ENCODE results near the gene OR2V1. TPM values are rescaled to one million over a fixed set of nuclear protein-coding genes. Genes with fewer than 3 reads are reported as not detected.
"Not testable (repeated sequence)": the region's sequence is repeated elsewhere in the genome, so short reads cannot be mapped to it uniquely, and the experiment has no call there.

Gene OR2V1
- total and polyA plus RNA-seq, 8 donors = 0.06 TPM; not detected in 6

DNA sequence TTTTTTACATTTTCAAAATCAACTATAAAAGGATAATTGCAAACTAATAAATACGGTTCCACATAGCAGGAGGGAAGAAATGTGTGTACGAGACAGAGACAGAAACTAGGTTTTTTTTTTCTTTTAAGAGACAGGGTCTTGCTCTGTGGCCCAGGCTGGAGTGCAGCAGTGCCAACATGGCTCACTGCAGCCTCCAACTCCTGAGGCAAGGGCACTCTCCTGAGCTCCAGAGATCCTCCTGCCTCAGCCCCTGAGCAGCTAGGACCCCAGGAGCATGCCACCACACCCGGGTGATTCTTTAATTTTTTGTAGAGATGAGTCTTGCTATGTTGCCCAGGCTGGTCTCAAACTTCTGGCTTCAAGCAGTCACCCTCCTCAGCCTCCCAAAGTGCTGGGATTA is 2.1 kb upstream of the OR2V1 start:
- Histone ChIP-seq H3K4me1 (no peaks in the 10 kb centered on the region), H3K4me3 (no peak overlapping the region), H3K36me3 (no peaks in the 10 kb centered on the region), H3K9me3 (peaks cover 0 to 7% of the 10 kb centered on the region in 2 donors), H3K27me3 (peaks cover 0 to 56% of the 10 kb centered on the region in 2 donors), H3K27ac (no peak overlapping the region)
- intact Hi-C loops (cut with DNase I) = no loop called here
- DNase-seq (no peak), ATAC-seq (no peak)
- TF ChIP-seq, protein P1, sequence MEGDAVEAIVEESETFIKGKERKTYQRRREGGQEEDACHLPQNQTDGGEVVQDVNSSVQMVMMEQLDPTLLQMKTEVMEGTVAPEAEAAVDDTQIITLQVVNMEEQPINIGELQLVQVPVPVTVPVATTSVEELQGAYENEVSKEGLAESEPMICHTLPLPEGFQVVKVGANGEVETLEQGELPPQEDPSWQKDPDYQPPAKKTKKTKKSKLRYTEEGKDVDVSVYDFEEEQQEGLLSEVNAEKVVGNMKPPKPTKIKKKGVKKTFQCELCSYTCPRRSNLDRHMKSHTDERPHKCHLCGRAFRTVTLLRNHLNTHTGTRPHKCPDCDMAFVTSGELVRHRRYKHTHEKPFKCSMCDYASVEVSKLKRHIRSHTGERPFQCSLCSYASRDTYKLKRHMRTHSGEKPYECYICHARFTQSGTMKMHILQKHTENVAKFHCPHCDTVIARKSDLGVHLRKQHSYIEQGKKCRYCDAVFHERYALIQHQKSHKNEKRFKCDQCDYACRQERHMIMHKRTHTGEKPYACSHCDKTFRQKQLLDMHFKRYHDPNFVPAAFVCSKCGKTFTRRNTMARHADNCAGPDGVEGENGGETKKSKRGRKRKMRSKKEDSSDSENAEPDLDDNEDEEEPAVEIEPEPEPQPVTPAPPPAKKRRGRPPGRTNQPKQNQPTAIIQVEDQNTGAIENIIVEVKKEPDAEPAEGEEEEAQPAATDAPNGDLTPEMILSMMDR (IDR thresholded peaks at IDR 0.05) = no peak

GRCh38 chr5:181131514-181131913 is 545 bp upstream of the OR2V1 start:
- intact Hi-C loops (cut with DNase I) = no loop called here
- TF ChIP-seq, protein P1 (IDR thresholded peaks at IDR 0.05) = no peak
- Histone ChIP-seq H3K4me3 (no peak overlapping the region), H3K27ac (no peak overlapping the region), H3K27me3 (peaks cover 0 to 72% of the 10 kb centered on the region in 2 donors), H3K4me1 (no peaks in the 10 kb centered on the region), H3K9me3 (peaks cover 0 to 4% of the 10 kb centered on the region in 2 donors), H3K36me3 (no peaks in the 10 kb centered on the region)
- DNase-seq = no peak
- ATAC-seq = no peak

DNA sequence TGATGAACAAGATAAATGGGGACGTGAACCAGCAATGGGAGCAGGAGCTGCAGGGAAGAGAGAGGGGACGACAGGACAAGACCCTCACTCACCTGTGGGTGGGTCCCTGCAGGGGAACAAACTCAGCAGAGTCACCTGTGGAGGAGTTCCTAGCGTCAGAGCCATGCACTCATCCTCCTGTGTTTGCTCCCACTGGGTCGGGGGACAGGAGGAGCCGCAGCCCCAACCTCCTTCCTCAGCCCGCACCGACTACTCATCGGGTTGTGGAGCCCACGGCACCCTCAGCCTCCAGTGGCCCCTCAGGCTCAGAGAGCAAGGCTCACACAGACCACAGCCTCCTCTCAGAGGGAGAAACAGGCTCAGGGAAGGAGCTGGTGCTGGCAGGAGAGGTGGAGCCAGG is 888 bp downstream of the OR2V1 start:
- ATAC-seq; H3K9me3 ChIP-seq; DNase-seq; intact Hi-C loops (cut with DNase I); H3K4me1 ChIP-seq; H3K4me3 ChIP-seq; H3K27ac ChIP-seq; H3K36me3 ChIP-seq: not testable (repeated sequence)
- H3K27me3 ChIP-seq = peaks cover 0 to 72% of the 10 kb centered on the region in 2 donors

DNA sequence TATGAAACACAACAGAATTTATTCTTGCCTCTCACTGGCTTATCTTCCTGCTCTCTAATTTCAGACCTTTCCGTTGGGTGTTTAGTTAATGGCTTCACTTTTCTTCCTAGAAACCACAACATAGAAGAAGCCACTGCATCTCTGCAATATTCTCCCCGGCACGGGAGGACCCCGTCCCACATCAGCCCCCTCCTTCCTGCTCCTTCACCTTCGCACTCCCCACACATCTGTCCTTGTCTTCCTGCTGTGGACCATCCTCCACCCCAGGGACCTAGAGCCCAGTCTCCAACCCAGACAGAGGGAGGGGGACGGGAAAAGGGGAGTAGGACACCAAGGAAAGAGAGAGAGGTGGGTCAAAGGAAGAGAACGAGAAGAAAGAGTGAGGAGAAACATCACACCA is 1.4 kb downstream of the OR2V1 start:
- Histone ChIP-seq H3K4me3 (no peak overlapping the region), H3K36me3 (no peaks in the 10 kb centered on the region), H3K9me3 (no peaks in the 10 kb centered on the region), H3K27ac (no peak overlapping the region), H3K27me3 (peaks cover 0 to 72% of the 10 kb centered on the region in 2 donors), H3K4me1 (no peaks in the 10 kb centered on the region)
- ATAC-seq (no peak), DNase-seq (no peak)
- TF ChIP-seq, protein P1 (IDR thresholded peaks at IDR 0.05) = no peak
- intact Hi-C loops (cut with DNase I) = no loop called here

DNA sequence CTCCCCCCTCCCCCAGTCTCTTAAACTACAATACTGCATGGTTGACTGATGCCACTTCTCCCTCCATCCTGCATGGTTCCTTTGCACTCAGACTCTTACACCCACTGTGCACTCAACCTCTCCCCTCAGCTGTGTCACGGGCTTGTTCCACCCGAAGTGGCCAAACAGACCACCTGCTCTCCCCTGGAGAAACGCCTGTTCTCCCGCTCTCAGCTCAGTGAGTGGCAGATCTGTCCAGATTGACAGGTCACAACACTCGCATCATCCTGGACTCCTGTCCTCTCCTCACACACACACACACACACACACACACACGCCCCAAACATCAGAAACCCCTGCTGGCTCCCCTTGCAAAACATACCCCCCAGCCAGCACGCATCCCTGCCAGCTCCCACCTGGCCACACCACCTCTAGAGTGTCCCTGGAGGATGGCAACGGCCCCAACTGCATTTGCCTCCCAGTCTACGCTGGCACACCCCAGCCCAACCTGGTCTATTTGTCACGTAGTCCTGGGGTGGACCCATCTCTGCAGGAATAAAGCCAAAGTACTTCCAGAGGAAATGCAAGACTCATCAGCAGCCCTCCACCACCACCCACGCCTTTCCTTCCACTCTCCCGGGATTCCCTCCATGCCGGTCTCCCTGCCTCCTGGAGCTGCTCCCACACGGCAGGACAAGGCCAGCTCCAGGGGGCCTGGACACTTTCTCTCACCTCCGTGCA is 2.9 kb downstream of the OR2V1 start:
- H3K4me3 ChIP-seq = no peak overlapping the region
- TF ChIP-seq, protein P1 (IDR thresholded peaks at IDR 0.05) = no peak
- ATAC-seq (no peak), DNase-seq (no peak)
- H3K27ac ChIP-seq = no peak overlapping the region
- no peaks in the 10 kb centered on the region for H3K36me3 ChIP-seq
- H3K27me3 ChIP-seq = peaks cover 0 to 68% of the 10 kb centered on the region in 2 donors
- intact Hi-C loops (cut with DNase I) = no loop called here
- no peaks in the 10 kb centered on the region for H3K9me3 ChIP-seq
- no peaks in the 10 kb centered on the region for H3K4me1 ChIP-seq

- Histone ChIP-seq H3K27me3 (peaks cover 0 to 66% of the 10 kb centered on the region in 2 donors), H3K4me1 (no peaks in the 10 kb centered on the region), H3K4me3 (no peak overlapping the region), H3K27ac (no peak overlapping the region), H3K9me3 (no peaks in the 10 kb centered on the region), H3K36me3 (no peaks in the 10 kb centered on the region)
- intact Hi-C loops (cut with DNase I) = no loop called here
- TF ChIP-seq, protein P1 (IDR thresholded peaks at IDR 0.05) = no peak
- ATAC-seq (no peak), DNase-seq (no peak)
These were observed 3.5 kb downstream of the OR2V1 start for GRCh38 chr5:181127456-181127855.
